SU-DHL-6 (cell line): ENCODE results near the gene OR5D18.

Source experiments
- EZH2phosphoT487 ChIP-seq: fragments of 200-600 bp; sonication (generic), shearing (Covaris generic); conservative IDR thresholded peaks from 2 replicates; pipeline ENCODE4 v1.6.1; 2018; ENCODE audit warnings: mild to moderate bottlenecking, antibody characterized with exemption, low read length, moderate library complexity, mixed read lengths
- TF ChIP-seq, protein P1 (sequence below): fragments of 200-600 bp; sonication (generic); IDR thresholded peaks from one replicate; pipeline ENCODE4 v1.5.1; 2017; ENCODE audit warnings: antibody characterized with exemption, mild to moderate bottlenecking, low read length, moderate library complexity; ENCODE audit not compliant: insufficient read depth, poor library complexity, severe bottlenecking

DNA sequence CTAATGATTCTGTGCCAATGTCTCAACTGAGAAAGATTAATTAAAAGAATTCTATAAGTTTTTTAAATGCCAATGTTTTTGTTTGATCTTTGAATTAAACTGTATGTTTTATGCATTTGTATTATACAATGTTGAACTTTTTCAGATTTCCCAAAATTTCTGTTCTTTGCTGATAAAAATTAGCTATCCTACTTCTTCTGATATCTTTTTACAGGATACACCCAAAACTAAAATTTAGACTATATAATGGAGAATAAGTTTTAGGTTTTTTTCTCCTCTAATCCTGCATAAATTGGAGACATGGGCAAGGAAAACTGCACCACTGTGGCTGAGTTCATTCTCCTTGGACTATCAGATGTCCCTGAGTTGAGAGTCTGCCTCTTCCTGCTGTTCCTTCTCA, 7.5 kb downstream of the OR5D18 start, which contains the start of gene OR5L2:
- TF ChIP-seq, protein P1, sequence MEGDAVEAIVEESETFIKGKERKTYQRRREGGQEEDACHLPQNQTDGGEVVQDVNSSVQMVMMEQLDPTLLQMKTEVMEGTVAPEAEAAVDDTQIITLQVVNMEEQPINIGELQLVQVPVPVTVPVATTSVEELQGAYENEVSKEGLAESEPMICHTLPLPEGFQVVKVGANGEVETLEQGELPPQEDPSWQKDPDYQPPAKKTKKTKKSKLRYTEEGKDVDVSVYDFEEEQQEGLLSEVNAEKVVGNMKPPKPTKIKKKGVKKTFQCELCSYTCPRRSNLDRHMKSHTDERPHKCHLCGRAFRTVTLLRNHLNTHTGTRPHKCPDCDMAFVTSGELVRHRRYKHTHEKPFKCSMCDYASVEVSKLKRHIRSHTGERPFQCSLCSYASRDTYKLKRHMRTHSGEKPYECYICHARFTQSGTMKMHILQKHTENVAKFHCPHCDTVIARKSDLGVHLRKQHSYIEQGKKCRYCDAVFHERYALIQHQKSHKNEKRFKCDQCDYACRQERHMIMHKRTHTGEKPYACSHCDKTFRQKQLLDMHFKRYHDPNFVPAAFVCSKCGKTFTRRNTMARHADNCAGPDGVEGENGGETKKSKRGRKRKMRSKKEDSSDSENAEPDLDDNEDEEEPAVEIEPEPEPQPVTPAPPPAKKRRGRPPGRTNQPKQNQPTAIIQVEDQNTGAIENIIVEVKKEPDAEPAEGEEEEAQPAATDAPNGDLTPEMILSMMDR, result no peak
- TF ChIP-seq EZH2phosphoT487, result no peak
